ENCODE data around the gene SYTL3. TPM values are rescaled to one million over a fixed set of nuclear protein-coding genes. Genes with fewer than 3 reads are reported as not detected.

The SYTL3 gene
- total RNA-seq, 2 donors from 2014 or later, result 0.58 to 0.79 TPM

GRCh38 chr6:158619922-158620801, 29.7 kb upstream of the SYTL3 start:
- Histone ChIP-seq H3K9me3 (ENCODE audit: control insufficient read depth, low read length) (peaks cover 25% of the 10 kb centered on the region), H3K27me3 (ENCODE audit: control insufficient read depth, insufficient read depth, low read length, poor library complexity, severe bottlenecking) (no peaks in the 10 kb centered on the region), H3K4me3 (ENCODE audit: low read length) (no peak overlapping the region), H3K27ac (ENCODE audit: low read depth, low read length) (no peak overlapping the region), H3K4me1 (ENCODE audit: control insufficient read depth, insufficient read depth, low read length) (no peaks in the 10 kb centered on the region), H3K9ac (ENCODE audit: extremely low read depth, low read length, poor library complexity, severe bottlenecking) (no peak overlapping the region), H3K36me3 (ENCODE audit: control insufficient read depth, insufficient read depth, low read length) (peaks cover 43% of the 10 kb centered on the region)
- no peaks in the 10 kb centered on the region for H3K27me3 Mint-ChIP-seq (ENCODE audit: insufficient read depth)
- H3K9me3 Mint-ChIP-seq, result peaks cover 22% of the 10 kb centered on the region
- DNase-seq, result no peak
- H3K36me3 Mint-ChIP-seq (ENCODE audit: low read depth), result peaks cover 82% of the 10 kb centered on the region
- TF ChIP-seq CTCF (conservative IDR thresholded peaks at IDR 0.05), result no peak
- peaks cover 3% of the 10 kb centered on the region for H3K4me1 Mint-ChIP-seq
- H3K27ac Mint-ChIP-seq, result no peak overlapping the region
- 95 to 99% methylated on average over 10 to 17 of the region's 17 CpGs for WGBS, 2 experiments (ENCODE audit: insufficient coverage in 1 of 2, insufficient read length in 1 of 2)
- no peak overlapping the region for H3K4me3 Mint-ChIP-seq

- no peak for TF ChIP-seq CTCF (conservative IDR thresholded peaks at IDR 0.05)
- Mint-ChIP-seq H3K27ac (peak overlapping the region; percentile 15), H3K9me3 (peaks cover 16% of the 10 kb centered on the region), H3K4me1 (peaks cover 3% of the 10 kb centered on the region), H3K27me3 (ENCODE audit: insufficient read depth) (no peaks in the 10 kb centered on the region), H3K4me3 (no peak overlapping the region), H3K36me3 (ENCODE audit: low read depth) (peaks cover 81% of the 10 kb centered on the region)
- Histone ChIP-seq H3K9ac (ENCODE audit: extremely low read depth, low read length, poor library complexity, severe bottlenecking) (no peak overlapping the region), H3K4me3 (ENCODE audit: low read length) (no peak overlapping the region), H3K27ac (ENCODE audit: low read depth, low read length) (no peak overlapping the region), H3K36me3 (ENCODE audit: control insufficient read depth, insufficient read depth, low read length) (peaks cover 50% of the 10 kb centered on the region), H3K9me3 (ENCODE audit: control insufficient read depth, low read length) (peaks cover 18% of the 10 kb centered on the region), H3K4me1 (ENCODE audit: control insufficient read depth, insufficient read depth, low read length) (no peaks in the 10 kb centered on the region), H3K27me3 (ENCODE audit: control insufficient read depth, insufficient read depth, low read length, poor library complexity, severe bottlenecking) (no peaks in the 10 kb centered on the region)
- DNase-seq, result no peak
- 86 to 92% methylated on average over 11 to 13 of the region's 13 CpGs for WGBS, 2 experiments (ENCODE audit: insufficient coverage in 1 of 2, insufficient read length in 1 of 2)
These were observed 28.7 kb upstream of the SYTL3 start for GRCh38 chr6:158620963-158621693.

- Histone ChIP-seq H3K27ac (ENCODE audit: low read depth, low read length) (no peak overlapping the region), H3K4me1 (ENCODE audit: control insufficient read depth, insufficient read depth, low read length) (no peaks in the 10 kb centered on the region), H3K36me3 (ENCODE audit: control insufficient read depth, insufficient read depth, low read length) (peaks cover 57% of the 10 kb centered on the region), H3K4me3 (ENCODE audit: low read length) (no peak overlapping the region), H3K27me3 (ENCODE audit: control insufficient read depth, insufficient read depth, low read length, poor library complexity, severe bottlenecking) (no peaks in the 10 kb centered on the region), H3K9ac (ENCODE audit: extremely low read depth, low read length, poor library complexity, severe bottlenecking) (no peak overlapping the region), H3K9me3 (ENCODE audit: control insufficient read depth, low read length) (peaks cover 18% of the 10 kb centered on the region)
- peaks cover 3% of the 10 kb centered on the region for H3K4me1 Mint-ChIP-seq
- no peaks in the 10 kb centered on the region for H3K27me3 Mint-ChIP-seq (ENCODE audit: insufficient read depth)
- TF ChIP-seq CTCF (conservative IDR thresholded peaks at IDR 0.05), result no peak
- H3K4me3 Mint-ChIP-seq, result no peak overlapping the region
- WGBS, 2 experiments (ENCODE audit: insufficient coverage in 1 of 2, insufficient read length in 1 of 2), result 95 to 98% methylated on average over 16 to 24 of the region's 25 CpGs
- peaks cover 16% of the 10 kb centered on the region for H3K9me3 Mint-ChIP-seq
- H3K36me3 Mint-ChIP-seq (ENCODE audit: low read depth), result peaks cover 81% of the 10 kb centered on the region
- no peak overlapping the region for H3K27ac Mint-ChIP-seq
- no peak for DNase-seq
These were observed 27.9 kb upstream of the SYTL3 start for GRCh38 chr6:158621694-158622544.

All from endodermal cell (in vitro differentiated cells).